GM19239 (cell line): ENCODE data around the gene ITPR1.

Experiments
- DNase-seq: peaks from one replicate; pipeline ENCODE4 v3.0.0; 2011; ENCODE audit warnings: low spot score; ENCODE audit not compliant: insufficient read length
- FAIRE-seq: peaks from 2 replicates; lab custom pipeline; 2011; peaks lifted over from hg19 to GRCh38; lab: Jason Lieb, UNC

ITPR1 gene

DNA sequence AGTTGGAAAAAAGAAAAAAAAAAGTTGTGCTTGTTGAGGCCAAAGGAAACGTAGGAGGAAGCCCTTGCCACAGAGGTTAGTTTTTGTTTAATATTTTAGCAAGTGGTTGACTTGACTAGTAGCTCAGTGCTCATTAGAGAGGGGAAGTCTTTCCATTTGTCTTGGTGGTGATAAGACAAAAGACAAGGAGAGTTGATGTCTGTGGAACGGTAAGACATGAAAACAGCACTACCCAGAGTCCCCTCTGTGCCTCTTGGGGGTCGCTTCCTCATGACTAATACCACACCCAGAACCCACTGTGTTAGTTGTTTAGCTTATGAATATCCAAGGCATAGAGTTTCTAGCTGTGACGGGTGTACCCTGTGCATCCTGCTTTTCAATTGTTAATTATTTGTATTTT is 211.4 kb downstream of the ITPR1 start:
- DNase-seq = no peak
- no peak for FAIRE-seq

DNA sequence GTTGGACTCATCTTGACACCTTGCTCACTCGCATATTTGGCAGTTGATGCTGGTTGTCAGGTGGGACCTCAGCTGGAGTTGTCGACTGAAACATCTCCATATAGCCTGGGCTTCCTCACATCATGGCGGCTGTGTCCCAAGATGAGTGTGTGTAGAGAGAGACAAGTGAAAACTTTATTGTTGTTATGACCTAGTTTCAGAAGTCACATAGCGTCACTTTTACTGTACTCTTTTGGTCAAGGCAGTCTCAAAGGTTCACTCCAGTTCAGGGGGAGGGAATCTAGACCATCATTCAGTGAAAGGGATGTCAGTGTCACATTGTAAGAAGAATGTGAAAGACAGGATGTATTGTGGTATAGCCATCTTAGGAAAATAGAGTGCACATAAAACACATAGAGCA is 214.2 kb downstream of the ITPR1 start:
- FAIRE-seq = no peak
- no peak for DNase-seq

DNA sequence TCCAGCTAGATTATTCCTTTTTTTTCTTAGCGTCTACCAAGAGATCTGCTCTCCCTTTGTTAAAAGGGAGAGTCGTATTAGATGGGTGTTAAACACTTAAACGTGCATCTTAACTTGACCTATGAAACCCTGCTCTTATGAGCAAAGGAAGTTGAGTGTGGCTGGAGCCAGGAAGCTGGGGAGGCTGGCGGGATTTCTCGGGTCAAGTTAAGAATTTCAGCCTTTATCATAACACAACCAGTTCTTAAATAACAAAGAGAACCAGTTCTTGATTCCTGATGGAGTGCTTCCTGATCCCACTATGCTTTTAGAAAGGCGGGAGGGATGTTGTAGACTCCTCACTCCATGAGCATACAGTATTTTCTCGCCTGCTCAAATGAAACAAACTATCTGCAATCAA is 215.1 kb downstream of the ITPR1 start:
- FAIRE-seq (no peak), DNase-seq (no peak)

DNA sequence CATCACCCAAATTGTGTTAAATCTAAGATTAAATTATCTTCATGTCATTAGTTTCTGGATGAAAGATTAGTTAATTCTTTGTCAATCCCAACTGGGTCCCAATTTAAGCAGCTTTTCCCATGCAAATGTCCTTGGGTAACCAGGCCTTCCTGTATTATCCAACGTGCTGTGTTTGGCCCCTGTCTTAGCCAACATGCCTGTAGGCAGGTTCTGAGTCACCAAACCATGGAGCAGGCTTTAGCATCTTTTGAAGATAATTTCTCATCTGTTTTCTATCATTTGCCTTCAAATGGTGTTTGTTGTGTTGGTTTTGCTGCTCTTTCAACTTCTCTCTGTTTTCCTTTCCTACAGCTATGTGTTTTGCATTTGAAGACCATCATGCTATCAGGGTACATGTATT is 216.2 kb downstream of the ITPR1 start:
- FAIRE-seq (no peak), DNase-seq (no peak)

DNA sequence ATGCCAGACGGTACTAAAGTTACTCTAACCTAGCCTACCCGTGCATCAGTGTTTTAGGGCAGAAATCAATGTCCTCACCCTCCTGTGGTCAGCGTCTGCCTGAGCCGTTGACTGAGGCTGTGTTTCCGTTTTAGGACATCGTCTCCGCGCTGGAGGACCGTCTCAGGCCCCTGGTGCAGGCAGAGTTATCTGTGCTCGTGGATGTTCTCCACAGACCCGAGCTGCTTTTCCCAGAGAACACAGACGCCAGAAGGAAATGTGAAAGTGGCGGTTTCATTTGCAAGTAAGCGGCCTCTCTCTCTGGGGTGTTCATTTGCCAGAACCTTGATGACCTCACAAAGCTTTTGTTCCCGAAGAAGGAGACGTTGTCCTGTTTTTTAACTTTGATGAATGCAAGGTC is 217.0 kb downstream of the ITPR1 start:
- FAIRE-seq (no peak), DNase-seq (no peak)

DNA sequence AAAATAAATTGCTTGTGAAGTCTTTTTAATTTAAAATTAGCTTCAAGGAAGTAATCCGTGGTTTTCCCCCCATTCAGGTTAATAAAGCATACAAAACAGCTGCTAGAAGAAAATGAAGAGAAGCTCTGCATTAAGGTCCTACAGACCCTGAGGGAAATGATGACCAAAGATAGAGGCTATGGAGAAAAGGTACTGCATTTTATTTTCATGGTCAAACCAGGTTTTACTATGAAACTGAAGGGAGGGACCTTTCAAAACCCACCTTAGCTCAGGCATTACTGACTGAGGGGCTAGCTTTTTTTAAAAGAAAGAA is 218.5 kb downstream of the ITPR1 start:
- FAIRE-seq (no peak), DNase-seq (no peak)

DNA sequence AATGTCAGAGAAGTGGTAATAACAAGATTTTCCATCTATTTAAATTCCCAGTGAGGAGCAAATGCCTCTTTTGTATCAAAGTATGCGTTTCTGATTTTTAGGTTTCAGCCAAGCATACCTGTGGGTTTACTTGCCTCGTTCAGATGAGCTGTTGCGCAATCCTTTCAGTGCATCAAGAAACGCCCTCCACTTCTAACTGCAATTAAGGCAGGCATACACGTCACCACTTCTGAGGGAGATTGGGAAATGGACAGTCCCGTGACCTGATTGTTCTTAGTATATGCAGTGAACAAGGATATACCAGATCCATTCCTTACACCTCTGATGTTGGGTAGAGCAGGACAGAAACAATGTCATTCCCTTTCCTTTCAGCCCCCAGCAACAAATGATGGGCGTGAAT is 219.0 kb downstream of the ITPR1 start:
- DNase-seq = no peak
- peak; percentile 4 for FAIRE-seq

DNA sequence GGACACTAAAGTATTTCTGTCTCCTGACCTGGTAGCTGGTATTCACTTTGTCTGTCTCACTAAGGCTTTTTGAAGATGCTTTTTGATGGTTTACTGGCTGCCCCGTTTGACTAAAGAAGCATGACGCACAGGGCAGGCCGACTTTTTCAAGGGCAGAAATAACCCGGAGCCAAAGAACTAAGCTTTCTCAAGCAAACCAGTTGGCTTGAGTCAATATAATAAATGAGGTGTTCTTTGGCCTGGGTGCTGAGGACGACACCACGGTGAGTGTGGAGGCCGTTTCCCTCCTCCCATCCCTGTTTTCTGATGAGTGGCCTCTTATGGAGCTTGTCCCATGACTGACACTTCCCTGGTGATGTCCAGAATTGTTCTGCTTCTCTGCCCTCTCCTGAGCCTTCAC is 220.9 kb downstream of the ITPR1 start:
- DNase-seq (no peak), FAIRE-seq (no peak)

DNA sequence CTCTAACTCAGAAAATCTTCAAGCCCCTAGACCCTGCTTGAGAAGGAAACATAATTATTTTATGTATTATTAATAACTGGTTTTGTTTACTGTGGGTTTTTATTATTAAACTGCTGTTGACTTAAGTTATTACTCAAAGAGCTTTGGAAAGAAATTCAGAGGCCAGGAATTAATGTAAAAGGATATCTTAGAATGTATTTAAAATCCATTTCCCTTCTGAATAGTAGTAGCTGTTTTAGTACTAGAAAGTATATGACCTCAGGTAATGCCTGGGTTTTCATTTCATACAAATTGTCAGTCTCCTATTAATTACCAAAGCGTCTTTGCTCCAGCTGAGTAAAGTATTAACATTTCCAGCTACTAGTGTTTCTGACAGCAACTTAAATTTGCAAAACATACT is 223.1 kb downstream of the ITPR1 start:
- DNase-seq (no peak), FAIRE-seq (no peak)

DNA sequence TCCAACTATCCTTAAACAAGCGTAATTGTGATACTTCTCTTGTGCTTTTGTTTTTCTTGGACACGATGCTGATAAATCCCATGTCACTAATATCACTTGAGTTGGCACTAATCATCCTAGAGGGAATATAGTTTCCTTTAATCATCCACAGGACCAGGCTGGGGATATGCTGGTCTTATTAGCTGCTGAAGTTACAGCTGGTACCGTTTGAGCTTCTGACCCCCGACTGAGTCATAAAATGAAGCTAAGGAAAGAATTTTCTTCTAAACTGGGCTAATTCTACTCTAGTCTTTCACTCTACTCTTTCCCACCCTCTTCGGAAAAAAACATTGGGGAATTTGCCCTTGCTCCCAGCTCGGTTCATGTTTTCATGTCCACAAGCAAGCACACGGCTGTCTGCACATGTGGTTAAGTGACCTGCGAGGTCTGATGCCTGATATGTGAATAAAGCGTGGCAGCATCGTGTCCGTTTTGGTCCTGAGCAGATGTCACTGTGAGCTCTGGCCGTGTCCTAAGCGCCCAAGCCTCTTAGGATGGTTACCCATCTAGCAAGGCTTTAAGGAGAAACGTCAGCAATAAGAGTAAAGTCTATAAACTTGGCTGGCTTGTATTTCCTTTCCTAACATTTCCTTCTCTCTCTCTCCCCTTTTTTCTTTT is 223.7 kb downstream of the ITPR1 start:
- FAIRE-seq (no peak), DNase-seq (no peak)

DNA sequence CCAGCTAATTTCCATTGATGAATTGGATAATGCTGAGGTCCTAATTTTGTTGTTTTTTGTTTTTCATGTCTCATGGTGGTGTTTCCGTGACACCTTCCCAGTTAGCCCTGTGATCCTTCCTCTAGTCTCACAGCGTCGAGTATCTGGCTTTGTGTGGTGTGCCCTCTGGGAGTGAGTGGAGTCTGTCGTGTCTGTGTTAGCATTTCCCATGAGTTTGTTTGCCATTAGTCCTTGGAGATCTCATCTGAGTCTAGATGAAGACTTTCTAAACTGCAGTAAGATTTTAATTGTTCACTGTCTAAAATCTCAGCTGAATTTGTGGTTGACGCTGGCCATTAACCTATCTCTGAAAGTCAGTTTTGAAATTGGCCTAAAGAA is 224.2 kb downstream of the ITPR1 start:
- no peak for FAIRE-seq

DNA sequence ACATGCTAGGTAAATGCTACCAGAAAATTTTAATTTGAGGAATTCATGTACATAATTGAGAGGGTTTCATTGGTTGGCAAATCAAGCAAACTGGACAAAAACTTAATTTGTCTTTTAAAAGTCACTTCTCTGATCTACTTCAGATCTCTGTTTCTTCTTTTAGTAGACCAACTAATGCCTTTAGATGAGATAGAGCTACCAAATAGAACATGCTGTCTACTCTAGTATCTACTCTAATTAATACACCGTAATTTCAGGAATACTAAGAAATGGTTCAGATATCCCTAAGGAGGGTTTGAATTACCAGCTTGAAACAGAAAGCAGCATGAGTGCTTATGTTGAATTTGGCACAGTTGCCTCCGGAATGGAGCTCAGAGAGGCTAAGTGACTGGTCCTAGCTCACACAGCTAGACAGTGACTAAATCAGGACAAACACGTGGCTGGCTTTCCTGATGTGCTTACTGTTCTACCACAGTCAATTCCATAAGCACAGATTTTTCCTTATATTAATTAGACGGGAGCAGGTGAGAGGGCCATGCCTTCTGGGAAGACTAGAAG is 225.1 kb downstream of the ITPR1 start:
- no peak for DNase-seq
- FAIRE-seq = no peak

More for the DNA sequence above, 224.2 kb downstream of the ITPR1 start:
- DNase-seq = no peak

DNA sequence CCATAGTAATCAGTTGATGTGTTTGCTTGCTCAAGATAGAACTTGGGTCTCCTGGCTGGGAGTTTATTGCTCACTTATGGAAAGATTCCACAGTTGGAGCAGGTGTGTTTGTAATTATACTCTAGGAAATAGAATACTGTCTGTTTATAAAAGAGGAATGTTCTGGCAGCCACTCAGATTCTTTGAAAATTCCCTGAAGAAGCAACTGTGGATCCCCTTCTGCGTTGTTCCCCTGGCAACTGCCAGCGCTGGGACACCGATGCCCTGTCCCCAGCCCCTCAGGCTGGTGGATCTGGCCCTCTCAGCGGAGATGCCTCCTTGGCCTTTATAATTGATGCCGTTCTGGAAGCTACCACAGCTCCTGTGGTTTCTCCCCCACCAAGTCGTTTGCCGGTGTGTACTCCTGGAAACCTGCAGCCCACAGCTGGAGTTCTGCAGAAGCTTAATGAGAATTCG is 225.9 kb downstream of the ITPR1 start:
- FAIRE-seq (no peak), DNase-seq (no peak)

DNA sequence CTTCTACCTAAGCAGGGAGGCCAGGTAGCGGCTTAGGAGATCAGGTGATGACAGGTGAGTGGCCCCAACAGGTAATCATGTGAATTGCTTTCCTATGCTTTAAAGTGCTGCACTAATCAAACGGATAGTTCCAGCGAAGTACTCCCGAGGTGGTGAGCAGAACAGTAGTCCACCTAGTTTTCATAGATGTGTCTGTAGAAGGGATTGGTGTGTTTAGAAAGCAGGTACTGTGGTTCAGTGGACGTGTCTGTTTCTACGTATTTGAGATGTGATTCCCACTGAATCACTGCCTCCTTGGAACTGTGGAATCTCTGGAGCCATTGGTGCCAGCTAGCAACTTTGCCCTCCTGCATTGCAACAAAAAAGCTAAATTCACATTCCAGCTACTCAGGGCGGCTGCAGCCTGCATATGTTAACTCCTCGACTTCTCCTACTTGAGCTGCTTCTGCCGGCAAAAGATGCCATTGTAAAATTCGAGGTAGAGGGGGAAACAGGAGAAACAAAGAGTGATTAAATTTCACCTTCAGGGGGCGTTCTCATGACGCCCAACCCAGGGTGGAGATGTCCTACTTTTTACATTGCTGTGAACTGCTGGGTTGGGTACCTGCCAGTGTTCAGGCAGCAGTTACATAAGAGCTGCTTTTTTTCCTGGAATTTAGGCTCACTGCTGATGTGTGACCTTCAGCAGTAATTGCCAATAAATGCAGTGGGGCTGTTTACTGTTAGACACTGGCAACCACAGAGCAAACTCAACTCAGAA is 227.3 kb downstream of the ITPR1 start:
- DNase-seq (no peak), FAIRE-seq (no peak)

DNA sequence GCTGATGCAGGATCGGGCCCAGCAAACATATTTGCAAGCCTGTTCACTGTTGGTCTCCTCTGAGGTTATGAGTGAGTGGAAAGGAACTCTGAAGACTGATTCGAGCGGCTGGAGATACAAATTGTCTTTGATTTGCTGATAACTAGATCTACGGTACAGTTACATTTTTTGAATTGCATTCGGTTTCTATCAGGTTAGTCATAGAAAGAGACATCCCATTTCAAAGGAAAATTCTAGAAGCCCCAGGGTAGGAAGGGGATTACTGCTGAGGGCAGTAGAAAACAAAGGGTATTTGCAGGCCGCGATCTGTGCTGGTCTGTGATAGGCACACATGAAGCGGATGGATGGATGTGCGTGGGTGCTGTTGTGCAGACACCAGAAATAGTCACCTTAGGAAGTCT is 228.4 kb downstream of the ITPR1 start:
- no peak for DNase-seq

DNA sequence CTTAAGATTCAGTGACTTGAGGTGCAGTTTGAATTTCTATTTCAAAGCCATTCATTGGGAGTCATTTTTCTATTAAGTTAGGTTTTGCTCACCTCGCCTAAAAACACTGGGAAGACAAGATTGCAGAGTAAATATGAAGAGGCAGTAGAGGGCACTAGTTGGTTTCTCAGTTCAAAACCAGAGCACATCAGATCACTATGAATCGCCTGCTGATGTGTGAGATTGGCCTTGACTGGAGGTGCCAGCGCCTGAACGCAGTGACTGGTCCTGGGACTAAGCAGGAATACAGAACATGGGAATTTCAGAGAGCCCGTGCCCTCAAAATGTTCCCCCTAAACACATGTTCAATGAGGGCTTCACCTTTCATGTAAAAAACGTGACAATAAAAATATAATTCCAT is 229.0 kb downstream of the ITPR1 start:
- FAIRE-seq (peak; percentile 87), DNase-seq (peak; percentile 36)

More for the DNA sequence above, 228.4 kb downstream of the ITPR1 start:
- no peak for FAIRE-seq

DNA sequence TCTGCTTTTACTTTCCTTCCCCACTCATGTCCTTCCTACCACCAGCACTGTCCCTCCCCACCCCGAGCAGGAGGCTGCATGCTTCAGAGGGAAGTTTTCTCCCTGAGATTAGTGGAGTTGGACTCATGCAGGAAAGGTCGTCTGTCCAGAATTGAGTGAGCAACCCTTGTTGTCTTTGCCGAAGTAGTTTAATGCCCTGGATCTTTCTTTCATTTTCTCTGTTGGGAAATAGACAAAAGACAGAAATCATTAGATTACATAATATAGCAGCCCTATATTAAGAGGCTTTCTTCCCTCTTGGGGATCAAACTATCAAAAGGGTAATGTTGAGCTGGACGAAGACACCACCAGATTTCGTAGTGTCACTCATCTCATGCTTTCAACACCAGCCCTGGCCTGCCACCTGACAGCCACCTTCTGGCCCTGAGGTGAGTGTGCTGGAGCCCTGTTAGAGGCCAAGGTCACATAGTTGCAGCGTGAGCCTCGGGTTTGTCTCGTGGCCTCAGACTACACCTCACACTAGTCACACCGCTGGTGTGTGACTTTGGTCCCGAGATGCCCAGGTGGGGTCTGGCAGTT is 231.0 kb downstream of the ITPR1 start:
- DNase-seq (no peak), FAIRE-seq (no peak)

DNA sequence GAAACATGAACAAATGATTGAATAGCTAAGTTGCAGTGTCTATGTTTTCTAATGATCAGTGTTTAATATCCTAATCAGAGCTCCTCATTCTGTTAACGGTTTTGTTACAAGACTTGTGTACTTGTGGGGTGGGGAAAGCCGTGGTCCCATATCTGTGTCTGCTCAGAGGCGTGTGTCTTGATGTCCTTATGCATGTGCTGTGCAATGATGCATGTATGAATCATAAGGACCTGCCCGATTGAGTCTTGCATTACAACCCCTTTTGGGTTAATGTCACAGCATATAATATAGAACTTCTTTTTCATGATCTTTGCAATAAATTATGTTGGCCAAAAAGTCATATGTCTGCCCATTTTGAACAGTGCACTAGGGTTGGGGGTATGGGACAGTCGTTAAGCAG is 233.4 kb downstream of the ITPR1 start:
- FAIRE-seq (no peak), DNase-seq (no peak)

DNA sequence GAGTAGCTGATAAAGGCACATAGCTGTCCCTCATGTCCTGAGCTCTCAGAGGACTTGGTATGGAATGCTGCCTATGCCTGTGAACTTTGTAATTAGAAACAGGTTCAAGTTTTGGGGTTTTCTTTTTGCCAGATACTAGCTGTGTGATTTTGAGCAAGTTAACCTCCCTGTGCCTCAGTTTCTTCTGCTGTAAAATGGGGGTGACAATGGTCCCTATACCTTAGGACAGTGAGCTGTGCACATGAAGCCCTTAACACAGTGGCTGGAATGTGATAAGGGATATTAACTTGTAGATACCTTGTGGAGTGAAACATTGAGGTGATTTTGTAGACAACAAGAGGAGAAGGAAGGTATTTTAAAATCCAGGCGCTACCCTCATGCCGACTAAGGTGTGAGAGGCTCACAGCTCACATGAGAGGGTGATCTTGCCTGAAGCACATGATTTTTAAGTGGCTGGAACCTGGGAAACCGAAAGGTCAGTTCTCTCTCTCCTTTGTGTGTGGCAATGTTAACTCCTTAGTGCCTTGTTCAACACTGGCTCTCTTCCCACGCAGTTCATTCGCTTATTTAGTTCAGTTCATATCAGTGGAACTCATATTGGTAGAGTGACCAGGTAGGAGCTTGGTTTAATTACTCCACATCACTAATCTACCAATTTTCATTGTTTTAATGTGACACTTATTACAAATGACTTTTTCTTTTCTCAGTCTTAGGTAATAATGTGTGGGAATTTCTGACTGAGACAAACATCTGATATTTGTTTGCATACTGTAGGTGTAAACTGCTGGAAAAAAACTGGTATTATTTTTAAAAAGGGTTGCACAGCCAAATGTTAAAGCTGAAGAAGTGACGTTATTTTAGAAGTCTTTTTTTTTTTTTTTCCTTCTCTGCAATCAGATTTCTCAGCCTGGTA is 236.2 kb downstream of the ITPR1 start:
- FAIRE-seq (peak; percentile 52), DNase-seq (no peak)

DNA sequence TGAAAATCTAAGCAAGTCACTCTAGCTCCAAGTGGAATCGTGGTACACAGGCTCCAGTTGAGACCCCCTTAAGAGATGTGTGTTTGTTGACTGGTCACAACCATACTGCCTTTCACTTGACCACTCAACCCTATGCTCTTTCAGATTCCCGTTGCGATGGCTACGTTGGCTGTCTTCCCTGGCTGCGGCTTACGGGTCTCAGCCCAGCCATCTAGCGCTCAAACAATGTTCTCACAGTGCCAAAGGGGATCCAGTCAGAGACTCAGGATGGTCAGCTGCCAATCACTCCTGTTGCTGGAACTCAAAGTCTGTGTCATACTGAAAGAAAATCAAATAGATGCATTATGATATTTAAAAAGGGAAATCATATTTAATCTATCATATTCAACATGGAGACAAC is 237.6 kb downstream of the ITPR1 start:
- no peak for DNase-seq
- no peak for FAIRE-seq
